ENCODE data around the gene FAM53C. TPM values are rescaled to one million over a fixed set of nuclear protein-coding genes. Genes with fewer than 3 reads are reported as not detected.

Gene FAM53C
- polyA plus RNA-seq, 3 donors = 24.9 to 92.2 (median 28.7) TPM

DNA sequence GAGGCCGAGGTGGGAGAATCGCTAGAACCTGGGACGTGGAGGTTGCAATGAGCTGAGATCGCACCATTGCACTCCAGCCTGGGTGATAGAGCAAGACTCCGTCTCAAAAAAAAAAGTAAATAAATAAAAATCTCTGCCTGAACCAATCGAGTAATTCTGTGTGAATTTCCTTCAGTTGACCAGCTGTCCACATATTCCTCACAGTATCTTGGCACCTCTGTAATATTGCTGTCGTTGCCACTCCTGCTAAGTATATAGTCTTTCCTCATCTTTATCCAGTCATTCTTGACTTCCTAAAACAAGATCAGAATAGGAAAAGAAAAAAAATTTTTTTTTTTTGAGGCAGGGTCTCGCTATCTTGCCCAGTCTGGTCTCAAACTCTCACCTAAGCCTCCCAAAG lies 44.3 kb downstream of the FAM53C start:
- Mint-ChIP-seq H3K9me3 (no peaks in the 10 kb centered on the region), H3K4me1 (no peaks in the 10 kb centered on the region), H3K27me3 (ENCODE audit: low read depth in 3 of 3) (no peaks in the 10 kb centered on the region), H3K27ac (no peak overlapping the region), H3K36me3 (peaks cover 71 to 95% of the 10 kb centered on the region in 2 donors), H3K4me3 (no peak overlapping the region)
- H3K9me3 ChIP-seq (replicated peaks in 1 of 2; ENCODE audit: control insufficient read depth in 1 of 2, insufficient read depth in 1 of 2, low read length in 2 of 2) = no peaks in the 10 kb centered on the region
- intact Hi-C loops (cut with micrococcal nuclease) = no loop called here
- TF ChIP-seq, protein P1, sequence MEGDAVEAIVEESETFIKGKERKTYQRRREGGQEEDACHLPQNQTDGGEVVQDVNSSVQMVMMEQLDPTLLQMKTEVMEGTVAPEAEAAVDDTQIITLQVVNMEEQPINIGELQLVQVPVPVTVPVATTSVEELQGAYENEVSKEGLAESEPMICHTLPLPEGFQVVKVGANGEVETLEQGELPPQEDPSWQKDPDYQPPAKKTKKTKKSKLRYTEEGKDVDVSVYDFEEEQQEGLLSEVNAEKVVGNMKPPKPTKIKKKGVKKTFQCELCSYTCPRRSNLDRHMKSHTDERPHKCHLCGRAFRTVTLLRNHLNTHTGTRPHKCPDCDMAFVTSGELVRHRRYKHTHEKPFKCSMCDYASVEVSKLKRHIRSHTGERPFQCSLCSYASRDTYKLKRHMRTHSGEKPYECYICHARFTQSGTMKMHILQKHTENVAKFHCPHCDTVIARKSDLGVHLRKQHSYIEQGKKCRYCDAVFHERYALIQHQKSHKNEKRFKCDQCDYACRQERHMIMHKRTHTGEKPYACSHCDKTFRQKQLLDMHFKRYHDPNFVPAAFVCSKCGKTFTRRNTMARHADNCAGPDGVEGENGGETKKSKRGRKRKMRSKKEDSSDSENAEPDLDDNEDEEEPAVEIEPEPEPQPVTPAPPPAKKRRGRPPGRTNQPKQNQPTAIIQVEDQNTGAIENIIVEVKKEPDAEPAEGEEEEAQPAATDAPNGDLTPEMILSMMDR (IDR thresholded peaks at IDR 0.05) = no peak
- no peak overlapping the region for H2AFZ ChIP-seq (ENCODE audit: insufficient read depth, low read depth, low read length, poor library complexity, severe bottlenecking)
- H3K4me1 ChIP-seq (ENCODE audit: control insufficient read depth in 1 of 2, insufficient read depth in 2 of 2, low read length in 2 of 2) = no peaks in the 10 kb centered on the region
- H3K4me2 ChIP-seq (replicated peaks; ENCODE audit: extremely low read depth, low read length, poor library complexity, severe bottlenecking) = no peak overlapping the region
- peaks cover 42% of the 10 kb centered on the region for H4K20me1 ChIP-seq (ENCODE audit: insufficient read depth, low read length)
- H3K9ac ChIP-seq (ENCODE audit: insufficient read depth, low read length, poor library complexity, severe bottlenecking) = no peak overlapping the region
- no peak for DNase-seq
- no peak overlapping the region for H3K27ac ChIP-seq (ENCODE audit: low read depth in 1 of 2, low read length in 2 of 2)
- H3K4me3 ChIP-seq (replicated peaks in 1 of 3; ENCODE audit: low read depth in 2 of 3, low read length in 3 of 3) = no peak overlapping the region
- H3K79me2 ChIP-seq (ENCODE audit: insufficient read depth, low read length) = peaks cover 16% of the 10 kb centered on the region
- peaks cover 87 to 99% of the 10 kb centered on the region in 2 donors for H3K36me3 ChIP-seq (replicated peaks in 1 of 2; ENCODE audit: control insufficient read depth in 1 of 2, insufficient read depth in 2 of 2, low read length in 2 of 2)
- WGBS (ENCODE audit: insufficient coverage) = 100% methylated on average over 5 of the region's 8 CpGs
- no peaks in the 10 kb centered on the region for H3K27me3 ChIP-seq (ENCODE audit: control insufficient read depth in 2 of 2, insufficient read depth in 2 of 2, low read length in 2 of 2)

DNA sequence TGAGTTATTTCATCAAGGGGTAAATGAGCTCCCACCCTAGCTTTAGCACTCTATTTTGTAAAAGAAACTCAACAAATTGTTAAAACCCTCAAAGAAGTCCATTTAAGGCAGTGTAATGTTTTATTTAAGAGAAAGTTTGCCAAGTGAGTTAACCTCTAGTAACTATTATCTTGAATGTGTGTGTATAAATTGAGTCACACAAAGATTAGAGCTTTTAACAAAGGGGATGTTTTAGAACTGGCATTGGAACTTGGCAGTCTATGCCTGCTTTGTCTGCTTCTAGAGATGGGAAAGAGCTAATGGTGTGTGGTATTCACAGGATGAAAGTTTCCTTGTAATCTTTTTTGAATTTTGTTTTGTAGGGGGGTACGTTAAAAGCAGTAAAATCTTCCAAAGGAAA lies 47.6 kb downstream of the FAM53C start:
- Histone ChIP-seq H2AFZ (ENCODE audit: insufficient read depth, low read depth, low read length, poor library complexity, severe bottlenecking) (no peak overlapping the region), H3K9me3 (replicated peaks in 1 of 2; ENCODE audit: control insufficient read depth in 1 of 2, insufficient read depth in 1 of 2, low read length in 2 of 2) (no peaks in the 10 kb centered on the region), H3K79me2 (ENCODE audit: insufficient read depth, low read length) (peaks cover 16% of the 10 kb centered on the region), H3K4me1 (ENCODE audit: control insufficient read depth in 1 of 2, insufficient read depth in 2 of 2, low read length in 2 of 2) (no peaks in the 10 kb centered on the region), H3K4me3 (replicated peaks in 1 of 3; ENCODE audit: low read depth in 2 of 3, low read length in 3 of 3) (no peak overlapping the region), H3K36me3 (replicated peaks in 1 of 2; ENCODE audit: control insufficient read depth in 1 of 2, insufficient read depth in 2 of 2, low read length in 2 of 2) (peaks cover 71 to 99% of the 10 kb centered on the region in 2 donors), H3K9ac (ENCODE audit: insufficient read depth, low read length, poor library complexity, severe bottlenecking) (no peak overlapping the region), H4K20me1 (ENCODE audit: insufficient read depth, low read length) (peaks cover 44% of the 10 kb centered on the region), H3K27me3 (ENCODE audit: control insufficient read depth in 2 of 2, insufficient read depth in 2 of 2, low read length in 2 of 2) (no peaks in the 10 kb centered on the region), H3K27ac (ENCODE audit: low read depth in 1 of 2, low read length in 2 of 2) (no peak overlapping the region), H3K4me2 (replicated peaks; ENCODE audit: extremely low read depth, low read length, poor library complexity, severe bottlenecking) (no peak overlapping the region)
- 100% methylated on average over 1 of the region's 1 CpG for WGBS (ENCODE audit: insufficient coverage)
- Mint-ChIP-seq H3K9me3 (no peaks in the 10 kb centered on the region), H3K27me3 (ENCODE audit: low read depth in 3 of 3) (no peaks in the 10 kb centered on the region), H3K27ac (peak overlapping the region in 2 of 7 donors; percentile 23 to 63), H3K36me3 (peaks cover 60 to 89% of the 10 kb centered on the region in 2 donors), H3K4me3 (no peak overlapping the region), H3K4me1 (no peaks in the 10 kb centered on the region)
- no peak for DNase-seq
- TF ChIP-seq, protein P1 (IDR thresholded peaks at IDR 0.05) = no peak
- intact Hi-C loops (cut with micrococcal nuclease) = no loop called here

Measured in CD14-positive monocyte (primary cell).